Measurements from ENCODE around the gene EBF4.

DNA sequence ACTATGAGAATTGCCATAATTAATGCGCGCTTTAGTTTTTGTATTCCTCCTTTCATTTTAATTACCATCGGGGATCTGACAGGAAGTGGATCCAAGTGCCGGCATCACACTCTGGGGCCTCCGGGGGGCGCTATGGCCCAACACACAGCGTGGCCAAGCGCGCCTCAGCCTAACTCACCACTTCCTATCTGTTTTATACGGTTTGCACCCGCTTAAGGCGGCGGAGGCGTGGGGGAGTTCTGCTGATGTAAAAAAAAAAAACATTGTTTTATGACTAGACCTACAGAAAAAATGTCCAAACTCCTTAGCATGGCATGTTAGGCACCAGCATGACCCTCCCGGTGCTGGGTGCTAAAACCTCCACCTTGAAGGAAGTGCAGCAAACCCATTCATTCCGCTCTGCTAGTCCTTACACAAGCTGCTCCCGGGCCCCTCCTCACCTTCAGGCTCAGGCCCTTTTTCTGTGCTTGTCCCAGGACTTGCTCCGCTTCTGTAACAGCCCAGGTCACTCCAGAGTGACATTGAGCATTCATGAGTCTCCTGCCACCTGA lies 4.5 kb upstream of the EBF4 start:
- no peak for TF ChIP-seq POLR2A (IDR thresholded peaks at IDR 0.05)
- TF ChIP-seq, protein P1, sequence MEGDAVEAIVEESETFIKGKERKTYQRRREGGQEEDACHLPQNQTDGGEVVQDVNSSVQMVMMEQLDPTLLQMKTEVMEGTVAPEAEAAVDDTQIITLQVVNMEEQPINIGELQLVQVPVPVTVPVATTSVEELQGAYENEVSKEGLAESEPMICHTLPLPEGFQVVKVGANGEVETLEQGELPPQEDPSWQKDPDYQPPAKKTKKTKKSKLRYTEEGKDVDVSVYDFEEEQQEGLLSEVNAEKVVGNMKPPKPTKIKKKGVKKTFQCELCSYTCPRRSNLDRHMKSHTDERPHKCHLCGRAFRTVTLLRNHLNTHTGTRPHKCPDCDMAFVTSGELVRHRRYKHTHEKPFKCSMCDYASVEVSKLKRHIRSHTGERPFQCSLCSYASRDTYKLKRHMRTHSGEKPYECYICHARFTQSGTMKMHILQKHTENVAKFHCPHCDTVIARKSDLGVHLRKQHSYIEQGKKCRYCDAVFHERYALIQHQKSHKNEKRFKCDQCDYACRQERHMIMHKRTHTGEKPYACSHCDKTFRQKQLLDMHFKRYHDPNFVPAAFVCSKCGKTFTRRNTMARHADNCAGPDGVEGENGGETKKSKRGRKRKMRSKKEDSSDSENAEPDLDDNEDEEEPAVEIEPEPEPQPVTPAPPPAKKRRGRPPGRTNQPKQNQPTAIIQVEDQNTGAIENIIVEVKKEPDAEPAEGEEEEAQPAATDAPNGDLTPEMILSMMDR (IDR thresholded peaks at IDR 0.05): peak; percentile 27 to 51 (median 33)

Measured in uterus (tissue), 2 donors.